Endothelial cell of umbilical vein (primary cell): ENCODE data around the gene ZBTB20.

Source experiments
- CTCF ChIP-seq, 2 donors: IDR thresholded peaks; 1 replicate in 1 of 2; 2 replicates in 1 of 2; pipeline ENCODE4 v1.5.1; 2011; ENCODE audit warnings: low read length in 2 of 2, mild to moderate bottlenecking in 2 of 2, moderate library complexity in 2 of 2, control low read depth in 1 of 2, inconsistent platforms in 1 of 2, low read depth in 1 of 2; ENCODE audit not compliant: insufficient read depth in 1 of 2; ENCODE audit errors: extremely low read depth in 1 of 2
- POLR2A ChIP-seq: IDR thresholded peaks from 2 replicates; pipeline ENCODE4 v1.6.1; 2012; ENCODE audit warnings: low read depth, mild to moderate bottlenecking, control low read depth, low read length

- TF ChIP-seq CTCF (IDR thresholded peaks at IDR 0.05; ENCODE audit: extremely low read depth in 1 of 2, insufficient read depth in 1 of 2, low read depth in 1 of 2, low read length in 2 of 2) (no peak), POLR2A (no peak)
These were observed 769.7 kb downstream of the ZBTB20 start for GRCh38 chr3:114377426-114377825.
